GM23248 (cell line): ENCODE data around the gene OR2AG2. TPM values are rescaled to one million over a fixed set of nuclear protein-coding genes. Genes with fewer than 3 reads are reported as not detected.
"Not testable (repeated sequence)": the region's sequence is repeated elsewhere in the genome, so short reads cannot be mapped to it uniquely, and the experiment has no call there.

ENCODE experiments used
- DNase-seq: peaks from one replicate; pipeline ENCODE4 v3.0.0-alpha.2; 2015
- H2AFZ ChIP-seq: fragments of 200-600 bp; sonication (generic); 2 replicates; pipeline ENCODE4 v1.6.1; 2016; ENCODE audit warnings: antibody characterized with exemption
- H3F3A ChIP-seq: fragments of 200-600 bp; sonication (generic); 2 replicates; pipeline ENCODE4 v1.6.1; 2016; ENCODE audit warnings: mild to moderate bottlenecking, antibody characterized with exemption, mixed run types; ENCODE audit not compliant: insufficient read depth
- H3K27ac ChIP-seq: fragments of 200-600 bp; sonication (generic); 2 replicates; pipeline ENCODE4 v1.5.1; 2016; ENCODE audit warnings: mild to moderate bottlenecking
- H3K27me3 ChIP-seq: fragments of 200-600 bp; sonication (generic); replicated peaks from 2 replicates; pipeline ENCODE4 v1.6.1; 2016; ENCODE audit warnings: mild to moderate bottlenecking; ENCODE audit not compliant: insufficient read depth
- H3K36me3 ChIP-seq: fragments of 200-600 bp; sonication (generic); 2 replicates; pipeline ENCODE4 v1.6.1; 2016; ENCODE audit warnings: low read depth, mild to moderate bottlenecking
- H3K4me1 ChIP-seq: fragments of 200-600 bp; sonication (generic); 2 replicates; pipeline ENCODE4 v1.6.1; 2016; ENCODE audit warnings: mild to moderate bottlenecking; ENCODE audit not compliant: insufficient read depth
- H3K4me2 ChIP-seq: fragments of 200-600 bp; sonication (generic); one replicate; pipeline ENCODE4 v1.6.1; 2016; ENCODE audit warnings: mild to moderate bottlenecking; ENCODE audit not compliant: unreplicated experiment
- H3K4me3 ChIP-seq: fragments of 200-600 bp; sonication (generic); 2 replicates; pipeline ENCODE4 v1.5.1; 2016; ENCODE audit warnings: mild to moderate bottlenecking
- H3K79me2 ChIP-seq: fragments of 200-600 bp; sonication (generic); 2 replicates; pipeline ENCODE4 v1.6.1; 2016; ENCODE audit warnings: mild to moderate bottlenecking; ENCODE audit not compliant: insufficient read depth
- H3K9ac ChIP-seq: fragments of 200-600 bp; sonication (generic); 2 replicates; pipeline ENCODE4 v1.6.1; 2016; ENCODE audit warnings: mild to moderate bottlenecking
- H3K9me2 ChIP-seq: fragments of 200-600 bp; sonication (generic); 2 replicates; pipeline ENCODE4 v1.6.1; 2016; ENCODE audit warnings: mixed run types, mild to moderate bottlenecking, moderate library complexity; ENCODE audit not compliant: insufficient read depth
- H3K9me3 ChIP-seq: fragments of 200-600 bp; sonication (generic); one replicate; pipeline ENCODE4 v1.6.1; 2017; ENCODE audit warnings: low read depth
- H4K20me1 ChIP-seq: fragments of 200-600 bp; sonication (generic); 2 replicates; pipeline ENCODE4 v1.6.0; 2016; ENCODE audit not compliant: insufficient read depth
- EZH2 ChIP-seq: fragments of 200-600 bp; sonication (generic); IDR thresholded peaks from 2 replicates; pipeline ENCODE4 v1.6.1; 2018; ENCODE audit warnings: antibody characterized with exemption, mild to moderate bottlenecking; ENCODE audit not compliant: insufficient read depth, poor library complexity, severe bottlenecking
- EZH2phosphoT487 ChIP-seq: fragments of 200-600 bp; sonication (generic); IDR thresholded peaks from 2 replicates; pipeline ENCODE4 v1.6.1; 2018; ENCODE audit warnings: antibody characterized with exemption, moderate library complexity, mild to moderate bottlenecking, low read depth; ENCODE audit not compliant: insufficient read depth
- WGBS, 2 experiments: methylation state at CpG; one replicate each; pipeline ENCODE4 v1.1.6; 2015 to 2017; ENCODE audit warnings: low lambda C conversion rate in 2 of 2, low coverage in 1 of 2; ENCODE audit errors: missing lambda C conversion rate in 2 of 2; 5-methylcytosine and 5-hydroxymethylcytosine counted together
- in situ Hi-C: fragments of 300-500 bp; cut with MboI; formaldehyde crosslinking; loops from 2 replicates; pipeline ENCODE4 v1.15.0; 2020
- polyA plus RNA-seq: library from polyadenylated mRNA; unstranded; fragments of >200 nt; fragmentation: Nextera tagmentation; extraction: Ambion mirVana; gene quantifications from 2 replicates; pipeline ENCODE4 v1.2.1, GENCODE V29; 2016
- total RNA-seq: library from RNA; depleted of rRNA; stranded (reverse); fragments of >200 nt; shearing (Covaris generic); gene quantifications from 2 replicates; pipeline ENCODE4 v1.2.3, GENCODE V29; 2014

The OR2AG2 gene
- total and polyA plus RNA-seq, 2 experiments from 2014 or later, result 0.22 TPM; not detected in 1

- no peak overlapping the region for H3K4me2 ChIP-seq
- no peaks in the 10 kb centered on the region for H3K79me2 ChIP-seq
- 16 to 17% methylated on average over 6 of the region's 6 CpGs for WGBS, 2 experiments
- no peaks in the 10 kb centered on the region for H3K27me3 ChIP-seq
- no peaks in the 10 kb centered on the region for H3K9me3 ChIP-seq
- in situ Hi-C loops, result no loop called here
- no peak overlapping the region for H3K4me3 ChIP-seq
- no peaks in the 10 kb centered on the region for H3F3A ChIP-seq
- H3K27ac ChIP-seq, result no peak overlapping the region
- H3K9me2 ChIP-seq, result no peaks in the 10 kb centered on the region
- no peak overlapping the region for H2AFZ ChIP-seq
- no peak overlapping the region for H3K9ac ChIP-seq
- H4K20me1 ChIP-seq, result no peaks in the 10 kb centered on the region
- TF ChIP-seq EZH2phosphoT487 (no peak), EZH2 (no peak)
- H3K4me1 ChIP-seq, result no peaks in the 10 kb centered on the region
- H3K36me3 ChIP-seq, result no peaks in the 10 kb centered on the region
- peak; percentile 54 for DNase-seq
Observed at GRCh38 chr11:6812390-6813005, 40.7 kb upstream of the OR2AG2 start.

GRCh38 chr11:6801075-6801474, 29.3 kb upstream of the OR2AG2 start:
- H3K4me1 ChIP-seq, H3K9ac ChIP-seq, H4K20me1 ChIP-seq, H3K4me3 ChIP-seq, H2AFZ ChIP-seq, DNase-seq, H3K9me3 ChIP-seq, H3K79me2 ChIP-seq, H3K27me3 ChIP-seq, H3K9me2 ChIP-seq, in situ Hi-C loops, H3K4me2 ChIP-seq, H3K27ac ChIP-seq, H3F3A ChIP-seq, H3K36me3 ChIP-seq: not testable (repeated sequence)

GRCh38 chr11:6799402-6799801, 27.6 kb upstream of the OR2AG2 start, which contains the start of gene OR6A2:
OR6A2 (minus strand) TSS chr11:6799689; CDS start chr11:6795708, 3,981 bp downstream.
- Histone ChIP-seq H3K36me3 (no peaks in the 10 kb centered on the region), H3K4me3 (no peak within 1 kb of the TSS), H3K9me2 (no peaks in the 10 kb centered on the region), H3F3A (no peaks in the 10 kb centered on the region; the same call in 1 of the 2 replicates), H3K9ac (no peak within 1 kb of the TSS), H3K4me1 (0 out of 2 replicates have a peak, but pooled peaks cover 3% of the 10 kb centered on the region), H4K20me1 (no peaks in the 10 kb centered on the region), H3K9me3 (no peaks in the 10 kb centered on the region), H3K79me2 (no peaks in the 10 kb centered on the region), H3K27me3 (no peaks in the 10 kb centered on the region), H3K27ac (no peak within 1 kb of the TSS), H2AFZ (no peak within 1 kb of the TSS), H3K4me2 (no peak within 1 kb of the TSS)
- DNase-seq, result peak; percentile 70
- no peak for TF ChIP-seq EZH2
- no peak for TF ChIP-seq EZH2phosphoT487
- 50 to 54% methylated on average over 1 of the region's 1 CpG for WGBS, 2 experiments
- in situ Hi-C loops, result no loop called here

GRCh38 chr11:6794639-6795038, 22.9 kb upstream of the OR2AG2 start:
- in situ Hi-C loops, result no loop called here

GRCh38 chr11:6790546-6790945, 18.8 kb upstream of the OR2AG2 start:
- no peaks in the 10 kb centered on the region for H3F3A ChIP-seq
- H3K27me3 ChIP-seq, result no peaks in the 10 kb centered on the region
- H3K4me1 ChIP-seq, result no peaks in the 10 kb centered on the region
- in situ Hi-C loops, result no loop called here
- H3K9me3 ChIP-seq, result no peaks in the 10 kb centered on the region
- no peak overlapping the region for H3K4me3 ChIP-seq
- H3K9me2 ChIP-seq, result no peaks in the 10 kb centered on the region
- WGBS, 2 experiments, result 32 to 39% methylated on average over 2 of the region's 2 CpGs
- no peak overlapping the region for H3K9ac ChIP-seq
- no peak overlapping the region for H3K4me2 ChIP-seq
- H2AFZ ChIP-seq, result no peak overlapping the region
- H3K27ac ChIP-seq, result no peak overlapping the region
- H3K79me2 ChIP-seq, result no peaks in the 10 kb centered on the region
- no peaks in the 10 kb centered on the region for H3K36me3 ChIP-seq
- H4K20me1 ChIP-seq, result no peaks in the 10 kb centered on the region
- DNase-seq, result no peak
- TF ChIP-seq EZH2 (no peak), EZH2phosphoT487 (no peak)

More at GRCh38 chr11:6794639-6795038, 22.9 kb upstream of the OR2AG2 start:
- no peak overlapping the region for H3K9ac ChIP-seq
- no peak for DNase-seq
- H3K9me2 ChIP-seq, result no peaks in the 10 kb centered on the region
- H3F3A ChIP-seq, result no peaks in the 10 kb centered on the region; the same call in 1 of the 2 replicates
- H3K4me2 ChIP-seq, result no peak overlapping the region
- H3K79me2 ChIP-seq, result no peaks in the 10 kb centered on the region
- no peaks in the 10 kb centered on the region for H4K20me1 ChIP-seq
- 0 out of 2 replicates have a peak, but pooled peaks cover 2% of the 10 kb centered on the region for H3K4me1 ChIP-seq
- H2AFZ ChIP-seq, result no peak overlapping the region
- TF ChIP-seq EZH2phosphoT487, result no peak
- H3K36me3 ChIP-seq, result no peaks in the 10 kb centered on the region
- no peaks in the 10 kb centered on the region for H3K27me3 ChIP-seq
- H3K27ac ChIP-seq, result no peak overlapping the region
- 51 to 55% methylated on average over 4 of the region's 4 CpGs for WGBS, 2 experiments
- H3K4me3 ChIP-seq, result no peak overlapping the region
- no peaks in the 10 kb centered on the region for H3K9me3 ChIP-seq
